BLaER1 (cell line): ENCODE results near the gene TMC6.

Experiments
- H3K27ac ChIP-seq: shearing (Covaris generic); formaldehyde crosslinking; 2 replicates; pipeline ENCODE4 v1.8.1; 2022
- H3K27me3 ChIP-seq: shearing (Covaris generic); formaldehyde crosslinking; 2 replicates; pipeline ENCODE4 v1.8.1; 2022
- H3K36me3 ChIP-seq: shearing (Covaris generic); formaldehyde crosslinking; 2 replicates; pipeline ENCODE4 v1.8.1; 2022
- H3K4me1 ChIP-seq: shearing (Covaris generic); formaldehyde crosslinking; 2 replicates; pipeline ENCODE4 v1.8.1; 2022
- H3K4me2 ChIP-seq: shearing (Covaris generic); formaldehyde crosslinking; 2 replicates; pipeline ENCODE4 v1.8.1; 2022
- H3K4me3 ChIP-seq: shearing (Covaris generic); formaldehyde crosslinking; 2 replicates; pipeline ENCODE4 v1.8.1; 2022
- H3K9ac ChIP-seq: shearing (Covaris generic); formaldehyde crosslinking; 2 replicates; pipeline ENCODE4 v1.8.1; 2022
- H3K9me3 ChIP-seq: shearing (Covaris generic); formaldehyde crosslinking; 2 replicates; pipeline ENCODE4 v1.8.1; 2022
- H4K20me1 ChIP-seq: shearing (Covaris generic); formaldehyde crosslinking; 2 replicates; pipeline ENCODE4 v1.8.1; 2022
- Cebpa-rat ChIP-seq: shearing (Covaris generic); IDR thresholded peaks from 2 replicates; pipeline ENCODE4 v1.8.1; 2022

TMC6 gene

GRCh38 chr17:78104540-78104941 lies 24.0 kb downstream of the TMC6 start:
- H3K27ac ChIP-seq, result no peak overlapping the region
- H3K9me3 ChIP-seq, result peaks cover 25% of the 10 kb centered on the region
- H3K36me3 ChIP-seq, result peaks cover 83% of the 10 kb centered on the region
- H3K4me1 ChIP-seq, result peaks cover 13% of the 10 kb centered on the region
- H4K20me1 ChIP-seq, result peaks cover 14% of the 10 kb centered on the region
- H3K9ac ChIP-seq, result no peak overlapping the region
- no peak overlapping the region for H3K4me2 ChIP-seq
- TF ChIP-seq Cebpa-rat, result no peak
- no peak overlapping the region for H3K4me3 ChIP-seq
- H3K27me3 ChIP-seq, result no peaks in the 10 kb centered on the region

- TF ChIP-seq Cebpa-rat, result no peak
- H3K27ac ChIP-seq, result no peak overlapping the region
- peaks cover 2% of the 10 kb centered on the region for H4K20me1 ChIP-seq
- no peaks in the 10 kb centered on the region for H3K27me3 ChIP-seq
- H3K36me3 ChIP-seq, result peaks cover 83% of the 10 kb centered on the region
- H3K4me3 ChIP-seq, result no peak overlapping the region
- H3K9ac ChIP-seq, result no peak overlapping the region
- no peak overlapping the region for H3K4me2 ChIP-seq
- peaks cover 34% of the 10 kb centered on the region for H3K9me3 ChIP-seq
- H3K4me1 ChIP-seq, result peaks cover 1% of the 10 kb centered on the region; the same call in 1 of the 2 replicates
Measured at GRCh38 chr17:78103311-78103710, 25.2 kb downstream of the TMC6 start.

- Histone ChIP-seq H3K9me3 (peaks cover 34% of the 10 kb centered on the region), H3K36me3 (peaks cover 95% of the 10 kb centered on the region), H3K27me3 (no peaks in the 10 kb centered on the region), H3K4me2 (no peak overlapping the region), H3K4me3 (no peak overlapping the region), H3K4me1 (no peaks in the 10 kb centered on the region), H4K20me1 (no peaks in the 10 kb centered on the region), H3K27ac (no peak overlapping the region), H3K9ac (no peak overlapping the region)
- TF ChIP-seq Cebpa-rat, result no peak
Measured at GRCh38 chr17:78101542-78101941, 27.0 kb downstream of the TMC6 start.

- TF ChIP-seq Cebpa-rat, result no peak
- Histone ChIP-seq H3K27me3 (no peaks in the 10 kb centered on the region), H3K4me3 (no peak overlapping the region), H3K4me1 (no peaks in the 10 kb centered on the region), H3K9me3 (peaks cover 34% of the 10 kb centered on the region), H3K36me3 (peaks cover 97% of the 10 kb centered on the region), H3K27ac (no peak overlapping the region), H3K4me2 (no peak overlapping the region), H3K9ac (no peak overlapping the region), H4K20me1 (no peaks in the 10 kb centered on the region)
Measured at GRCh38 chr17:78101112-78101511, 27.4 kb downstream of the TMC6 start.

GRCh38 chr17:78096093-78096492 lies 32.5 kb downstream of the TMC6 start:
- no peaks in the 10 kb centered on the region for H4K20me1 ChIP-seq
- TF ChIP-seq Cebpa-rat, result no peak

GRCh38 chr17:78095035-78095434 lies 33.5 kb downstream of the TMC6 start:
- Histone ChIP-seq H3K4me3 (no peak overlapping the region), H3K9ac (no peak overlapping the region), H3K4me1 (no peaks in the 10 kb centered on the region), H3K9me3 (peaks cover 14% of the 10 kb centered on the region), H3K4me2 (no peak overlapping the region), H3K27ac (no peak overlapping the region), H4K20me1 (no peaks in the 10 kb centered on the region), H3K27me3 (no peaks in the 10 kb centered on the region), H3K36me3 (peaks cover 97% of the 10 kb centered on the region)
- TF ChIP-seq Cebpa-rat, result no peak

More at GRCh38 chr17:78096093-78096492, 32.5 kb downstream of the TMC6 start:
- Histone ChIP-seq H3K27me3 (no peaks in the 10 kb centered on the region), H3K36me3 (peaks cover 98% of the 10 kb centered on the region), H3K9me3 (peaks cover 24% of the 10 kb centered on the region), H3K27ac (no peak overlapping the region), H3K4me3 (no peak overlapping the region), H3K9ac (no peak overlapping the region), H3K4me2 (no peak overlapping the region), H3K4me1 (no peaks in the 10 kb centered on the region)

DNA sequence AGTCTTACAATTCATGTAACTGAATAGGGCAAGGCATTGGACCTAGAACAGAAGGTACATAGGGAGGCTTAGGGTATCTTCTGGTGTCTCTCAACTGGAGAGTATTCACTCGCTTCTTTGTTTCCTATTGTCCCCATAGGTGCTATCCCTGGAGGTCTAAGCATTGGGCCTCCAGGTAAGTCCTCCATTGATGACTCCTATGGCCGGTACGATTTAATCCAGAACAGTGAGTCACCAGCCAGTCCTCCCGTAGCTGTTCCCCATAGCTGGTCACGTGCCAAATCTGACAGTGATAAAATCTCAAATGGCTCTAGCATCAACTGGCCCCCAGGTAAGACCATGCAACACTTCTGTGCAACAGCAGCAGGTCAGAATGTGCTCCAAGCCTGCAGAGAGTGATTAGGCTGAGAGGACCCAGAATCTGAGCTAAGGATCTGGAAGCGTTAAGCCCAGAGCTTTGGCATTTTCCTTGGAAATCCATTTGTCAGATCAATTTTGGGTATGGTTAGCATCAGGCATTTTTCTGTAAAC lies 35.7 kb downstream of the TMC6 start:
- Histone ChIP-seq H3K36me3 (peaks cover 97% of the 10 kb centered on the region), H3K9me3 (no peaks in the 10 kb centered on the region), H3K9ac (no peak overlapping the region)

DNA sequence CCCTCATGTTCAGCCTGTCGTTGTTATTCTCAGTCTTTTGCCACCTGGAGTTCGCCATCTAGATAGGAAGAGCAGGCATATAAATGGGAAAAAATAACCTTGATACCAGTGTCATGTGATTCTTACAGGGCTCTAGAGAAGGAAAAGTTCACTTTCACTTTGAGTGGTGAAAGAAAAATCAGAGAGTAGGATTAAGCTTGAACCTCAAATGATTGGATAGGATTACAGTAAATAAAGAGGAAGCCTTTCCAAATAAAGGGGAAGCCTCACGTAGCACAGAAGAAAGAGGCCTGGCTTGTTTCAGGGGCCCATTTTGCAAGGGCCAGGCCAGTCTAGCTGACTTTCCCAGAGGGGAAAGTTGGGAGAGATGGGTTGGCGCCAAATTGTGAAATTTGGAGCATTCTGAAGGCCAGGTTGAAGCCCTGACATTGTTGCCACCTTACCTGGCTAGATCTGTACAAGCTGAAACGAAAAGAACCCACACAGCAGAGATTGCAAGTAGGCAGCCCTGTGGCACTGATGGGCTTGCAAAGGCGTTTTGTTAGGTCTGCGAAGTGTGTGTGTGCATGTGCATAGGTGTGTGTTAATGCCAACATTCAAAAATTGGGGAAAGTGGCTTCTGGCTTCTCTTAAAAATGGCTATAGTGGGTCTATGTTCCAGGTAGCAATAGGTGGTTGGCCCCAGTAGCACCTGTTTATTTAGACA lies 38.8 kb downstream of the TMC6 start:
- no peak overlapping the region for H3K9ac ChIP-seq
- H4K20me1 ChIP-seq, result no peaks in the 10 kb centered on the region
- H3K36me3 ChIP-seq, result peaks cover 92% of the 10 kb centered on the region
- no peak for TF ChIP-seq Cebpa-rat
- H3K4me3 ChIP-seq, result no peak overlapping the region
- no peaks in the 10 kb centered on the region for H3K4me1 ChIP-seq
- H3K9me3 ChIP-seq, result no peaks in the 10 kb centered on the region
- no peak overlapping the region for H3K4me2 ChIP-seq
- H3K27me3 ChIP-seq, result no peaks in the 10 kb centered on the region
- H3K27ac ChIP-seq, result no peak overlapping the region

More for the DNA sequence above, 35.7 kb downstream of the TMC6 start:
- Histone ChIP-seq H3K4me2 (no peak overlapping the region), H3K4me3 (no peak overlapping the region), H4K20me1 (no peaks in the 10 kb centered on the region), H3K4me1 (no peaks in the 10 kb centered on the region), H3K27ac (no peak overlapping the region), H3K27me3 (no peaks in the 10 kb centered on the region)
- TF ChIP-seq Cebpa-rat, result no peak

- no peak overlapping the region for H3K4me2 ChIP-seq
- H3K9me3 ChIP-seq, result no peaks in the 10 kb centered on the region
- no peak for TF ChIP-seq Cebpa-rat
- H3K4me3 ChIP-seq, result no peak overlapping the region
- no peak overlapping the region for H3K27ac ChIP-seq
- no peaks in the 10 kb centered on the region for H3K27me3 ChIP-seq
- H3K4me1 ChIP-seq, result no peaks in the 10 kb centered on the region
- no peaks in the 10 kb centered on the region for H4K20me1 ChIP-seq
- peaks cover 89% of the 10 kb centered on the region for H3K36me3 ChIP-seq
- H3K9ac ChIP-seq, result no peak overlapping the region
Measured at GRCh38 chr17:78088529-78088928, 40.0 kb downstream of the TMC6 start.

DNA sequence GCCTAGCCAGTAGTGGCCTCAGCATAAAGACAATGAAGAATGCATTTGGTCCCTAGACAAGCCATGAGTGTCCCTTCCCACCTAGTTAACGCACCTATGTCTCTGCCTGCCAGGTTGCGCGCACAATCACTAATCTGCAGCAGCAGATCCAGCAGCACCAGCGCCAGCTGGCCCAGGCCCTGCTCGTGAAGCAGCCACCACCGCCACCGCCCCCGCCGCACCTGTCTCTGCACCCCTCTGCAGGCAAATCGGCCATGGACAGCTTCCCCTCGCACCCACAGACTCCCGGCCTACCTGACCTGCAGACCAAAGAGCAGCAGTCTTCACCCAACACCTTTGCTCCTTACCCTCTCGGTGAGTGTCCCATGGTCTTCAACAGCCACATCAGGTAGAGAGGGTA lies 41.8 kb downstream of the TMC6 start:
- H3K9ac ChIP-seq, result no peak overlapping the region
- H4K20me1 ChIP-seq, result no peaks in the 10 kb centered on the region
- peaks cover 11% of the 10 kb centered on the region; the same call in 1 of the 2 replicates for H3K4me1 ChIP-seq
- H3K27ac ChIP-seq, result no peak overlapping the region
- peaks cover 83% of the 10 kb centered on the region for H3K36me3 ChIP-seq
- TF ChIP-seq Cebpa-rat, result no peak
- H3K9me3 ChIP-seq, result no peaks in the 10 kb centered on the region
- H3K4me2 ChIP-seq, result no peak overlapping the region
- no peaks in the 10 kb centered on the region for H3K27me3 ChIP-seq
- H3K4me3 ChIP-seq, result no peak overlapping the region
